Activated CD4-positive, alpha-beta T cell treated with anti-CD3 and anti-CD28 coated beads for 48 hours (primary cell): ENCODE results near the gene CPNE8.

Source experiments
- DNase-seq: peaks from one replicate; pipeline ENCODE4 v3.0.0-alpha.2; 2020

The CPNE8 gene

DNA sequence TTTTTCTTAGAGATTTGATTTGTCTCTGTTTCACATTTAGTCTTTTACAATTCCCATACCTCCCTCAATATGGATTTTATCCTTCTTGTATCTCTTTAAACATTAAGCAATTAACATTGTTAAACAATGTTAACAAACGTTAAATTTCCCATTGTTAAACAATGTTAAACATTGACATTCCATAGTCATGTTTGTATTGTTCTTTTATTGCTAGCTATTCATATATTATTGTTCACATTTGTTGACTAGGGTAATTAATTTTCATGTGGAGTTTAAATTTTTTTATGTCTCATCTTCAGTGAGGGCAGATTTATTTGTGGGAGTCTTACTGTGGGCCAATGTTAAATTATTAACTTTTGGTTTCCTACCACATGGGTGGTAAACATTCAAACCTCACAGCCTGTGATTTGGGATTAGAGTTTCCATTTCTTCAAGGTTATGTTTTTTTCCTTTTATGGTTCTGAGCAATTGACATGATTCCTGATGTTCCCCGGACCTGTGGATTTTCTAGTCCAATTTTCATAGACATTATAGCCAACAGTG lies 294.5 kb downstream of the CPNE8 start:
- no peak for DNase-seq

DNA sequence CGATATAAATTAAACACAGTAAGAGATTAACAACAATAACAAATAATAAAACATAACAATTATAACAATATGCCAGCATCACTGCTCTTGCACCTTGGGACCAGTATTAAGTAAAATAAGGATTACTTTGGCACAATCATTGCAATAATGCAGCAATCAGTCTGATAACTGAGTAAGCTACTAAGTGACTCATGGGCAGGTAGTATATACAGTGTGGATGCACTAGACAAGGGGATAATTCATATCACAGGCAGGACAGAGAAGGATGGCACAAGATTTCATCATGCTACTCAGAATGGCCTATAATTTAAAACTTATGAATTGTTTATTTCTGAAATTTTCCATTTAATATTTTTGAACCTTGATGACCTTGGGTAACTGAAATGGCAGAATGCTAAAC lies 298.1 kb downstream of the CPNE8 start:
- DNase-seq: no peak
